Measurements from ENCODE around the gene BMP6.

BMP6 gene

GRCh38 chr6:7833751-7834070 lies 107.8 kb downstream of the BMP6 start:
- no peak for DNase-seq

- no peak for DNase-seq
Observed at GRCh38 chr6:7836371-7837026, 110.6 kb downstream of the BMP6 start.

GRCh38 chr6:7841781-7842468 lies 116.0 kb downstream of the BMP6 start:
- peak; percentile 5 for DNase-seq

- DNase-seq = no peak
Observed at GRCh38 chr6:7846966-7847818, 121.3 kb downstream of the BMP6 start.

- no peak for DNase-seq
Observed at GRCh38 chr6:7848229-7848628, 122.3 kb downstream of the BMP6 start.

GRCh38 chr6:7851780-7852179 lies 125.9 kb downstream of the BMP6 start:
- no peak for DNase-seq

GRCh38 chr6:7859591-7859990 lies 133.7 kb downstream of the BMP6 start:
- no peak for DNase-seq

GRCh38 chr6:7865781-7866180 lies 139.9 kb downstream of the BMP6 start:
- no peak for DNase-seq

GRCh38 chr6:7866526-7866925 lies 140.6 kb downstream of the BMP6 start:
- no peak for DNase-seq

- DNase-seq = no peak
Observed at GRCh38 chr6:7868926-7869325, 143.0 kb downstream of the BMP6 start.

- DNase-seq = no peak
Observed at GRCh38 chr6:7878401-7878964, 152.6 kb downstream of the BMP6 start.

- DNase-seq = no peak
Observed at GRCh38 chr6:7879043-7879442, 153.1 kb downstream of the BMP6 start.

GRCh38 chr6:7879579-7879978 lies 153.7 kb downstream of the BMP6 start:
- DNase-seq = no peak

GRCh38 chr6:7879980-7880717 lies 154.2 kb downstream of the BMP6 start:
- no peak for DNase-seq

- DNase-seq = no peak
Observed at GRCh38 chr6:7880718-7881107, 154.8 kb downstream of the BMP6 start.

- no peak for DNase-seq
Observed at GRCh38 chr6:7881765-7882500, 156.0 kb downstream of the BMP6 start.

- DNase-seq = no peak
Observed at GRCh38 chr6:7882505-7883257, 156.8 kb downstream of the BMP6 start.

- no peak for DNase-seq
Observed at GRCh38 chr6:7883381-7883780, 157.5 kb downstream of the BMP6 start.

- DNase-seq = no peak
Observed at GRCh38 chr6:7886132-7886531, 160.2 kb downstream of the BMP6 start.

GRCh38 chr6:7887278-7887991 lies 161.5 kb downstream of the BMP6 start:
- DNase-seq = no peak

Measured in DMS53 (cell line).